ENCODE measurements around the gene MOB3A.

Gene MOB3A

GRCh38 chr19:2077833-2078619 is 18.1 kb downstream of the MOB3A start:
- no peaks in the 10 kb centered on the region for H3K9me2 ChIP-seq (replicated peaks; ENCODE audit: low read depth, low read length)
- H2AFZ ChIP-seq (ENCODE audit: low read length), result no peak overlapping the region
- H3K9me3 ChIP-seq (ENCODE audit: insufficient read depth, low read depth, low read length), result no peaks in the 10 kb centered on the region
- no peak overlapping the region for H3K4me3 ChIP-seq (ENCODE audit: low read length, poor library complexity, severe bottlenecking)
- peaks cover 82% of the 10 kb centered on the region for H3K79me2 ChIP-seq (ENCODE audit: insufficient read depth, low read length)
- no peaks in the 10 kb centered on the region for H3F3A ChIP-seq (ENCODE audit: low read depth)
- H4K20me1 ChIP-seq (ENCODE audit: insufficient read depth, low read length, poor library complexity, severe bottlenecking), result peaks cover 55% of the 10 kb centered on the region
- H3K4me1 ChIP-seq (ENCODE audit: insufficient read depth, low read length, poor library complexity, severe bottlenecking), result peaks cover 30% of the 10 kb centered on the region
- no peaks in the 10 kb centered on the region for H3K27me3 ChIP-seq (ENCODE audit: insufficient read depth, low read length, poor library complexity, severe bottlenecking)
- H3K4me2 ChIP-seq (ENCODE audit: low read depth, low read length, poor library complexity, severe bottlenecking), result no peak overlapping the region
- H3K36me3 ChIP-seq (ENCODE audit: insufficient read depth, low read length), result peaks cover 51% of the 10 kb centered on the region
- no peak overlapping the region for H3K9ac ChIP-seq (ENCODE audit: low read depth, low read length, poor library complexity, severe bottlenecking)
- TF ChIP-seq EZH2phosphoT487 (IDR thresholded peaks at IDR 0.05; ENCODE audit: borderline replicate concordance) (no peak), CTCF (conservative IDR thresholded peaks at IDR 0.05; ENCODE audit: low read length) (no peak)

GRCh38 chr19:2077398-2077797 is 18.7 kb downstream of the MOB3A start:
- Histone ChIP-seq H3K9me2 (replicated peaks; ENCODE audit: low read depth, low read length) (no peaks in the 10 kb centered on the region), H3K4me3 (ENCODE audit: low read length, poor library complexity, severe bottlenecking) (no peak overlapping the region), H4K20me1 (ENCODE audit: insufficient read depth, low read length, poor library complexity, severe bottlenecking) (peaks cover 49% of the 10 kb centered on the region), H3F3A (ENCODE audit: low read depth) (no peaks in the 10 kb centered on the region), H2AFZ (ENCODE audit: low read length) (no peak overlapping the region), H3K4me2 (ENCODE audit: low read depth, low read length, poor library complexity, severe bottlenecking) (no peak overlapping the region), H3K36me3 (ENCODE audit: insufficient read depth, low read length) (peaks cover 58% of the 10 kb centered on the region), H3K9me3 (ENCODE audit: insufficient read depth, low read depth, low read length) (no peaks in the 10 kb centered on the region), H3K79me2 (ENCODE audit: insufficient read depth, low read length) (peaks cover 76% of the 10 kb centered on the region), H3K9ac (ENCODE audit: low read depth, low read length, poor library complexity, severe bottlenecking) (no peak overlapping the region), H3K4me1 (ENCODE audit: insufficient read depth, low read length, poor library complexity, severe bottlenecking) (peaks cover 23% of the 10 kb centered on the region), H3K27me3 (ENCODE audit: insufficient read depth, low read length, poor library complexity, severe bottlenecking) (no peaks in the 10 kb centered on the region)
- no peak for TF ChIP-seq EZH2phosphoT487 (IDR thresholded peaks at IDR 0.05; ENCODE audit: borderline replicate concordance)
- TF ChIP-seq CTCF (conservative IDR thresholded peaks at IDR 0.05; ENCODE audit: low read length), result no peak

- Histone ChIP-seq H3K4me1 (ENCODE audit: insufficient read depth, low read length, poor library complexity, severe bottlenecking) (peaks cover 15% of the 10 kb centered on the region), H3K4me2 (ENCODE audit: low read depth, low read length, poor library complexity, severe bottlenecking) (no peak overlapping the region), H3K36me3 (ENCODE audit: insufficient read depth, low read length) (peaks cover 64% of the 10 kb centered on the region), H3K9me3 (ENCODE audit: insufficient read depth, low read depth, low read length) (no peaks in the 10 kb centered on the region), H3K4me3 (ENCODE audit: low read length, poor library complexity, severe bottlenecking) (no peak overlapping the region), H3K79me2 (ENCODE audit: insufficient read depth, low read length) (peaks cover 67% of the 10 kb centered on the region), H3K9ac (ENCODE audit: low read depth, low read length, poor library complexity, severe bottlenecking) (no peak overlapping the region), H3K9me2 (replicated peaks; ENCODE audit: low read depth, low read length) (no peaks in the 10 kb centered on the region), H2AFZ (ENCODE audit: low read length) (no peak overlapping the region), H3F3A (ENCODE audit: low read depth) (no peaks in the 10 kb centered on the region), H3K27me3 (ENCODE audit: insufficient read depth, low read length, poor library complexity, severe bottlenecking) (no peaks in the 10 kb centered on the region), H4K20me1 (ENCODE audit: insufficient read depth, low read length, poor library complexity, severe bottlenecking) (peaks cover 41% of the 10 kb centered on the region)
- TF ChIP-seq CTCF (conservative IDR thresholded peaks at IDR 0.05; ENCODE audit: low read length), result no peak
- no peak for TF ChIP-seq EZH2phosphoT487 (IDR thresholded peaks at IDR 0.05; ENCODE audit: borderline replicate concordance)
These were observed 19.6 kb downstream of the MOB3A start for GRCh38 chr19:2076526-2076944.

Data from Loucy (cell line).